Stimulated activated CD8-positive, alpha-beta memory T cell treated with anti-CD3 and anti-CD28 coated beads, Interleukin-15, amount 100 ng/mL, for 24 hours (primary cell): ENCODE measurements around the gene TRIM52.

ENCODE experiments used
- DNase-seq: peaks from one replicate; pipeline ENCODE4 v3.0.0-alpha.2; 2020; ENCODE audit warnings: low read depth

Gene TRIM52

GRCh38 chr5:181258576-181258975, 2.4 kb downstream of the TRIM52 start:
- no peak for DNase-seq

GRCh38 chr5:181255836-181256578, 4.9 kb downstream of the TRIM52 start:
- DNase-seq: no peak

GRCh38 chr5:181255276-181255675, 5.7 kb downstream of the TRIM52 start:
- DNase-seq: no peak

GRCh38 chr5:181248277-181248676, 12.7 kb downstream of the TRIM52 start:
- DNase-seq: no peak

GRCh38 chr5:181246276-181247049, 14.5 kb downstream of the TRIM52 start:
- peak; percentile 57 for DNase-seq

- DNase-seq: no peak
Observed at GRCh38 chr5:181245427-181246275, 15.3 kb downstream of the TRIM52 start.

- DNase-seq: peak; percentile 72
Observed at GRCh38 chr5:181243564-181244343, 17.2 kb downstream of the TRIM52 start, which contains the start of gene RACK1. Gene RACK1, minus strand, starts transcription at chr5:181243906. Its CDS starts 106 bp downstream, at chr5:181243800.

- DNase-seq: no peak
Observed at GRCh38 chr5:181243018-181243563, 17.9 kb downstream of the TRIM52 start.

GRCh38 chr5:181242031-181242451, 18.9 kb downstream of the TRIM52 start:
- no peak for DNase-seq

- DNase-seq: no peak
Observed at GRCh38 chr5:181241393-181241975, 19.5 kb downstream of the TRIM52 start.

GRCh38 chr5:181239062-181239663, 21.8 kb downstream of the TRIM52 start:
- no peak for DNase-seq

GRCh38 chr5:181237729-181238385, 23.1 kb downstream of the TRIM52 start:
- DNase-seq: no peak

GRCh38 chr5:181236954-181237641, 23.8 kb downstream of the TRIM52 start:
- DNase-seq: no peak

- no peak for DNase-seq
Observed at GRCh38 chr5:181236471-181236870, 24.5 kb downstream of the TRIM52 start.

- no peak for DNase-seq
Observed at GRCh38 chr5:181235689-181236366, 25.1 kb downstream of the TRIM52 start.

GRCh38 chr5:181235323-181235688, 25.6 kb downstream of the TRIM52 start:
- no peak for DNase-seq

GRCh38 chr5:181234455-181235306, 26.3 kb downstream of the TRIM52 start:
- DNase-seq: no peak
